IPS-18a (cell line): ENCODE measurements around the gene KCNJ6.

ENCODE experiments used
- H3K27ac ChIP-seq: one replicate; pipeline ENCODE4 v1.5.1; 2013; ENCODE audit warnings: low read length
- H3K27me3 ChIP-seq: one replicate; pipeline ENCODE4 v1.6.1; 2013; ENCODE audit warnings: mild to moderate bottlenecking, low read length; ENCODE audit not compliant: control insufficient read depth, insufficient read depth
- H3K36me3 ChIP-seq: one replicate; pipeline ENCODE4 v1.6.1; 2013; ENCODE audit warnings: low read depth, low read length; ENCODE audit not compliant: control insufficient read depth
- H3K4me1 ChIP-seq: one replicate; pipeline ENCODE4 v1.6.1; 2013; ENCODE audit warnings: low read depth, low read length; ENCODE audit not compliant: control insufficient read depth
- H3K4me3 ChIP-seq: one replicate; pipeline ENCODE4 v1.5.1; 2013; ENCODE audit warnings: low read length
- H3K9ac ChIP-seq: one replicate; pipeline ENCODE4 v1.6.1; 2013; ENCODE audit warnings: mild to moderate bottlenecking, low read length, moderate library complexity
- H3K9me3 ChIP-seq: one replicate; pipeline ENCODE4 v1.6.1; 2013; ENCODE audit warnings: low read depth, low read length; ENCODE audit not compliant: control insufficient read depth

KCNJ6 gene

GRCh38 chr21:37904856-37905255, 11.4 kb downstream of the KCNJ6 start:
- Histone ChIP-seq H3K9ac (no peak overlapping the region), H3K27ac (no peak overlapping the region), H3K4me1 (peaks cover 4% of the 10 kb centered on the region), H3K36me3 (no peaks in the 10 kb centered on the region), H3K27me3 (no peaks in the 10 kb centered on the region), H3K9me3 (no peaks in the 10 kb centered on the region), H3K4me3 (no peak overlapping the region)

- Histone ChIP-seq H3K9ac (no peak overlapping the region), H3K4me1 (peaks cover 4% of the 10 kb centered on the region), H3K9me3 (no peaks in the 10 kb centered on the region), H3K36me3 (no peaks in the 10 kb centered on the region), H3K27me3 (no peaks in the 10 kb centered on the region), H3K27ac (no peak overlapping the region), H3K4me3 (no peak overlapping the region)
Measured at GRCh38 chr21:37903396-37903795, 12.9 kb downstream of the KCNJ6 start.

- Histone ChIP-seq H3K27ac (no peak overlapping the region), H3K36me3 (no peaks in the 10 kb centered on the region), H3K9ac (no peak overlapping the region), H3K9me3 (no peaks in the 10 kb centered on the region), H3K4me3 (no peak overlapping the region), H3K27me3 (no peaks in the 10 kb centered on the region), H3K4me1 (no peaks in the 10 kb centered on the region)
Measured at GRCh38 chr21:37899146-37899545, 17.1 kb downstream of the KCNJ6 start.

- peaks cover 3% of the 10 kb centered on the region for H3K4me1 ChIP-seq
- no peak overlapping the region for H3K27ac ChIP-seq
- H3K27me3 ChIP-seq: no peaks in the 10 kb centered on the region
- H3K36me3 ChIP-seq: no peaks in the 10 kb centered on the region
- no peak overlapping the region for H3K4me3 ChIP-seq
- no peak overlapping the region for H3K9ac ChIP-seq
- no peaks in the 10 kb centered on the region for H3K9me3 ChIP-seq
Measured at GRCh38 chr21:37896788-37897187, 19.5 kb downstream of the KCNJ6 start.

- Histone ChIP-seq H3K4me1 (peaks cover 7% of the 10 kb centered on the region), H3K4me3 (no peak overlapping the region), H3K27ac (no peak overlapping the region), H3K27me3 (no peaks in the 10 kb centered on the region), H3K36me3 (no peaks in the 10 kb centered on the region), H3K9ac (no peak overlapping the region), H3K9me3 (no peaks in the 10 kb centered on the region)
Measured at GRCh38 chr21:37891972-37892371, 24.3 kb downstream of the KCNJ6 start.

- no peaks in the 10 kb centered on the region for H3K36me3 ChIP-seq
- H3K4me1 ChIP-seq: peaks cover 7% of the 10 kb centered on the region
- H3K27me3 ChIP-seq: no peaks in the 10 kb centered on the region
- no peak overlapping the region for H3K9ac ChIP-seq
- no peaks in the 10 kb centered on the region for H3K9me3 ChIP-seq
- no peak overlapping the region for H3K27ac ChIP-seq
- no peak overlapping the region for H3K4me3 ChIP-seq
Measured at GRCh38 chr21:37888659-37889058, 27.6 kb downstream of the KCNJ6 start.

- no peak overlapping the region for H3K4me3 ChIP-seq
- no peaks in the 10 kb centered on the region for H3K9me3 ChIP-seq
- H3K9ac ChIP-seq: no peak overlapping the region
- H3K27me3 ChIP-seq: no peaks in the 10 kb centered on the region
- peaks cover 4% of the 10 kb centered on the region for H3K4me1 ChIP-seq
- no peak overlapping the region for H3K27ac ChIP-seq
- no peaks in the 10 kb centered on the region for H3K36me3 ChIP-seq
Measured at GRCh38 chr21:37886726-37887299, 29.4 kb downstream of the KCNJ6 start.

GRCh38 chr21:37886120-37886519, 30.1 kb downstream of the KCNJ6 start:
- H3K27ac ChIP-seq: no peak overlapping the region
- no peaks in the 10 kb centered on the region for H3K9me3 ChIP-seq
- H3K4me3 ChIP-seq: no peak overlapping the region
- no peaks in the 10 kb centered on the region for H3K36me3 ChIP-seq
- no peaks in the 10 kb centered on the region for H3K4me1 ChIP-seq
- H3K9ac ChIP-seq: no peak overlapping the region
- H3K27me3 ChIP-seq: no peaks in the 10 kb centered on the region

- H3K36me3 ChIP-seq: no peaks in the 10 kb centered on the region
- no peak overlapping the region for H3K9ac ChIP-seq
- no peaks in the 10 kb centered on the region for H3K4me1 ChIP-seq
- H3K4me3 ChIP-seq: no peak overlapping the region
- no peak overlapping the region for H3K27ac ChIP-seq
- H3K9me3 ChIP-seq: no peaks in the 10 kb centered on the region
- no peaks in the 10 kb centered on the region for H3K27me3 ChIP-seq
Measured at GRCh38 chr21:37878946-37879660, 37.2 kb downstream of the KCNJ6 start.

- Histone ChIP-seq H3K4me3 (no peak overlapping the region), H3K27ac (no peak overlapping the region), H3K9me3 (no peaks in the 10 kb centered on the region), H3K9ac (no peak overlapping the region), H3K36me3 (no peaks in the 10 kb centered on the region), H3K4me1 (no peaks in the 10 kb centered on the region), H3K27me3 (no peaks in the 10 kb centered on the region)
Measured at GRCh38 chr21:37877888-37878684, 38.2 kb downstream of the KCNJ6 start.

GRCh38 chr21:37877171-37877570, 39.1 kb downstream of the KCNJ6 start:
- no peaks in the 10 kb centered on the region for H3K4me1 ChIP-seq
- H3K27me3 ChIP-seq: no peaks in the 10 kb centered on the region
- no peak overlapping the region for H3K27ac ChIP-seq
- H3K4me3 ChIP-seq: no peak overlapping the region
- no peak overlapping the region for H3K9ac ChIP-seq
- no peaks in the 10 kb centered on the region for H3K36me3 ChIP-seq
- H3K9me3 ChIP-seq: no peaks in the 10 kb centered on the region
